Lower lobe of right lung (tissue), 2 donors: ENCODE results near the gene CHAF1A. TPM values are rescaled to one million over a fixed set of nuclear protein-coding genes. Genes with fewer than 3 reads are reported as not detected.

Experiments
- ATAC-seq, 2 donors: fragments of 200-7000 bp; cut with Tn5 transposase; one replicate each; pipeline ENCODE4 v1.9.1; 2020 to 2022; ENCODE audit warnings: mild to moderate bottlenecking in 2 of 2, moderate library complexity in 2 of 2
- DNase-seq: peaks from one replicate; pipeline ENCODE4 v3.0.0-alpha.2; 2020
- H3K27ac ChIP-seq: fragments of 200-600 bp; one replicate; pipeline ENCODE4 v1.8.0; 2022
- H3K27me3 ChIP-seq: fragments of 200-600 bp; one replicate; pipeline ENCODE4 v1.8.0; 2022; ENCODE audit warnings: low read depth
- H3K36me3 ChIP-seq: fragments of 200-600 bp; one replicate; pipeline ENCODE4 v1.8.0; 2022; ENCODE audit warnings: mild to moderate bottlenecking
- H3K4me1 ChIP-seq: fragments of 200-600 bp; one replicate; pipeline ENCODE4 v1.8.0; 2022
- H3K4me3 ChIP-seq: fragments of 200-600 bp; one replicate; pipeline ENCODE4 v1.8.0; 2022; ENCODE audit warnings: mild to moderate bottlenecking
- H3K9me3 ChIP-seq: fragments of 200-600 bp; one replicate; pipeline ENCODE4 v1.8.0; 2022
- intact Hi-C: fragments of 100-400 bp; cut with DNase I; formaldehyde crosslinking; loops from one replicate; pipeline ENCODE4 v1.11.0; 2022
- long read RNA-seq: library from polyadenylated mRNA; unstranded; transcript quantifications from one replicate; pipeline ENCODE4 v2.0.0, GENCODE V29; 2021
- total RNA-seq: library from RNA; stranded (reverse); fragmentation: NEBNext Ultra II Directional; extraction: Animal tissue kit (Norgen Biotek cat#: 25700); gene quantifications from one replicate; pipeline ENCODE4 v1.2.1, GENCODE V29; 2021
- TF ChIP-seq, protein P1 (sequence below): fragments of 200-600 bp; IDR thresholded peaks from one replicate; pipeline ENCODE4 v1.8.0; 2022; ENCODE audit warnings: antibody characterized with exemption, mild to moderate bottlenecking
- donor health status: DM: no; HTN: yes; CAD: no; lungs with severe emphysema.

The CHAF1A gene, protein sequence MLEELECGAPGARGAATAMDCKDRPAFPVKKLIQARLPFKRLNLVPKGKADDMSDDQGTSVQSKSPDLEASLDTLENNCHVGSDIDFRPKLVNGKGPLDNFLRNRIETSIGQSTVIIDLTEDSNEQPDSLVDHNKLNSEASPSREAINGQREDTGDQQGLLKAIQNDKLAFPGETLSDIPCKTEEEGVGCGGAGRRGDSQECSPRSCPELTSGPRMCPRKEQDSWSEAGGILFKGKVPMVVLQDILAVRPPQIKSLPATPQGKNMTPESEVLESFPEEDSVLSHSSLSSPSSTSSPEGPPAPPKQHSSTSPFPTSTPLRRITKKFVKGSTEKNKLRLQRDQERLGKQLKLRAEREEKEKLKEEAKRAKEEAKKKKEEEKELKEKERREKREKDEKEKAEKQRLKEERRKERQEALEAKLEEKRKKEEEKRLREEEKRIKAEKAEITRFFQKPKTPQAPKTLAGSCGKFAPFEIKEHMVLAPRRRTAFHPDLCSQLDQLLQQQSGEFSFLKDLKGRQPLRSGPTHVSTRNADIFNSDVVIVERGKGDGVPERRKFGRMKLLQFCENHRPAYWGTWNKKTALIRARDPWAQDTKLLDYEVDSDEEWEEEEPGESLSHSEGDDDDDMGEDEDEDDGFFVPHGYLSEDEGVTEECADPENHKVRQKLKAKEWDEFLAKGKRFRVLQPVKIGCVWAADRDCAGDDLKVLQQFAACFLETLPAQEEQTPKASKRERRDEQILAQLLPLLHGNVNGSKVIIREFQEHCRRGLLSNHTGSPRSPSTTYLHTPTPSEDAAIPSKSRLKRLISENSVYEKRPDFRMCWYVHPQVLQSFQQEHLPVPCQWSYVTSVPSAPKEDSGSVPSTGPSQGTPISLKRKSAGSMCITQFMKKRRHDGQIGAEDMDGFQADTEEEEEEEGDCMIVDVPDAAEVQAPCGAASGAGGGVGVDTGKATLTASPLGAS
- 7.2 TPM for total RNA-seq
- long read RNA-seq, transcript CHAF1A-201 (15 exons, 3,339 nt) = major isoform, 8 of 17 reads
- long read RNA-seq, partial matches to known transcripts = 5 of 17 reads
- long read RNA-seq, other reads (novel, unspliced or antisense) = 4 of 17 reads

DNA sequence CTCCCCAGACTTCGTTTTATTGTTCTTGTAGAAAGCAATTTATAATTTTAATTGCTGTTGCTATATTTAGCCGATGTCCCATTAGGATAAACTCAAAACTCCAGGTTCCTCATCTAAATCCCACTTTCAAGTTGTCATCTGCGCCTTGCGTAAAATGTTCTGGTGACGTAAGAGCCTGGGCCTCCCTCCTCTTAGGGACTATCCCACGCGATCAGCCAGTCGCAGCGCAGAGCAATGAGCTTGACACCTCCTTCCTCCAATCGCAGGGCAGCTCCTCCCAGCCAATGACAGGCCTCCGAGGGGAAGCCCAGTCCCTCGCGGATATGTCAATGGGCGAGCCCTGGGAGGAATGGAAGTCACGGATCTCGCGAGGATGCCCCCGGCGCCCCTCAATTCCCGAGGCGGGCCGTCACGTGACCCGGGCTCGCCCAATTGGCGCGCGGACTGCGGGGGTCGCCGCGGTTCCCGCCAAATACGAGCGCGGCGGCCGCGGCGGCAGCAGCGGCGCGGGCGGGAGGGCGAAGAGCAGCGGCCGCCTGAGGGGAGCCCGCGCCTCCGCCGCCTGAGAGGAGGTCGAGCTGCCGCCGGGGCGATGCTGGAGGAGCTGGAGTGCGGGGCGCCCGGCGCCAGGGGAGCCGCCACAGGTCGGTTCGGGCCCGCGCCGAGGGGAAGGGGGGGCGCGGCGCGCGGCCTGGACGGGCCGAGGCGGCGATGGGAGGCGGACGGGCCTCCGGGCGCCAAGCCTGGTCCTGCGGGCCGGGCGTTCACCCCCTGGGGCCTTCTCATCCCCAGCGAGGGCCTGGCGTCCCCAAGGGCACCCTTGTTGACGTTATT lies at the start of gene CHAF1A:
CHAF1A (plus strand) TSS at position 470 of the 834 bp plus-strand sequence; CDS start at position 593, 123 bp downstream.
- peak within 1 kb of the TSS; percentile 80 for H3K27ac ChIP-seq
- no peaks in the 10 kb centered on the region for H3K9me3 ChIP-seq
- TF ChIP-seq, protein P1, sequence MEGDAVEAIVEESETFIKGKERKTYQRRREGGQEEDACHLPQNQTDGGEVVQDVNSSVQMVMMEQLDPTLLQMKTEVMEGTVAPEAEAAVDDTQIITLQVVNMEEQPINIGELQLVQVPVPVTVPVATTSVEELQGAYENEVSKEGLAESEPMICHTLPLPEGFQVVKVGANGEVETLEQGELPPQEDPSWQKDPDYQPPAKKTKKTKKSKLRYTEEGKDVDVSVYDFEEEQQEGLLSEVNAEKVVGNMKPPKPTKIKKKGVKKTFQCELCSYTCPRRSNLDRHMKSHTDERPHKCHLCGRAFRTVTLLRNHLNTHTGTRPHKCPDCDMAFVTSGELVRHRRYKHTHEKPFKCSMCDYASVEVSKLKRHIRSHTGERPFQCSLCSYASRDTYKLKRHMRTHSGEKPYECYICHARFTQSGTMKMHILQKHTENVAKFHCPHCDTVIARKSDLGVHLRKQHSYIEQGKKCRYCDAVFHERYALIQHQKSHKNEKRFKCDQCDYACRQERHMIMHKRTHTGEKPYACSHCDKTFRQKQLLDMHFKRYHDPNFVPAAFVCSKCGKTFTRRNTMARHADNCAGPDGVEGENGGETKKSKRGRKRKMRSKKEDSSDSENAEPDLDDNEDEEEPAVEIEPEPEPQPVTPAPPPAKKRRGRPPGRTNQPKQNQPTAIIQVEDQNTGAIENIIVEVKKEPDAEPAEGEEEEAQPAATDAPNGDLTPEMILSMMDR = no peak
- peaks cover 40% of the 10 kb centered on the region for H3K4me1 ChIP-seq
- peak within 1 kb of the TSS; percentile 76 for H3K4me3 ChIP-seq
- ATAC-seq = peak; percentile 96
- H3K27me3 ChIP-seq = no peaks in the 10 kb centered on the region
- intact Hi-C loops = no loop called here
- peak; percentile 100 for DNase-seq
- H3K36me3 ChIP-seq = peaks cover 8% of the 10 kb centered on the region

DNA sequence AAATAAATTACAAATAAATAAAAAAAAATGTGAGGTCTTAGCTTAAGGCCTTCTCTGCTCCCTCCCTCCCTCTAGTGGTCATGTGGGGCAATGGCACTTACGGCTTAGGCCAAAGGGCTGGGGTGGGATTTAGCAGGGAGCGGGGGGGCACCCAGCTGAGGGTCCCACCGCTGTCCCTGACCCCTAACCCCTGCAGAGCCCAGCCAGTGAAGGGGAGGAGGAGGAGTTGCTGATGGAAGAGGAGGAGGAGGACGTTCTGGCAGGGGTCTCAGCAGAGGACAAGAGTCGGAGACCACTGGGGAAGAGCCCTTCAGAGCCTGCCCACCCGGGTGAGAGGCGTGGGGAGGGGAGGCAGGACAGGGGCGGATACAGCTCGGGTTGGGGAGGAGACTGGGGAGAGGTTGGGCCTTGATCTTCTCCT lies 49.7 kb upstream of the CHAF1A start:
- H3K4me1 ChIP-seq = no peaks in the 10 kb centered on the region
- no peaks in the 10 kb centered on the region for H3K9me3 ChIP-seq
- H3K36me3 ChIP-seq = peaks cover 25% of the 10 kb centered on the region
- H3K27me3 ChIP-seq = no peaks in the 10 kb centered on the region
- intact Hi-C loops = no loop called here
- H3K27ac ChIP-seq = no peak overlapping the region
- no peak overlapping the region for H3K4me3 ChIP-seq
- DNase-seq (peak; percentile 53), ATAC-seq (peak; percentile 75 to 79)
- TF ChIP-seq, protein P1 = peak; percentile 87

GRCh38 chr19:4354282-4354681 lies 48.2 kb upstream of the CHAF1A start:
- DNase-seq = no peak
- intact Hi-C loops = no loop called here

DNA sequence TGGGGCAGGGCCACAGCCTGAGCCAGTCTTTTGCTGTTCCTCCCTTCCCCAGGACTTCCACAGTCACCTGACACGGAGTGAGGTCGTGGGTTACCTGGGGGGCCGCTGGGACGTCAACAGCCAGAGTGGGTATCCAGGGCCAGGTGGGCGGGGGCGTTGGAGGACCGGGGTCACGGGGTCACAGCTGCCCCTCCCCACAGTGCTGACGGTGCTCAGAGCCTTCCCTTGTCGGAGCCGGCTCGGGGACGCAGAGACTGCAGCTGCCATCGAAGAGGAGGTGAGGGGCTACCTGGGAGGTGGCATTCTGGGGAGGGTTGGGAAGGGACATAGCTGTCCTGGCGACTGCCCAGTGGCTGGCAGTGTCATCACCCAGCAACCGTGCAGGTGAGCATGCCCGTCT lies 47.5 kb upstream of the CHAF1A start:
- DNase-seq (no peak), ATAC-seq (no peak)
- intact Hi-C loops = no loop called here
- Histone ChIP-seq H3K36me3 (peaks cover 42% of the 10 kb centered on the region), H3K4me3 (no peak overlapping the region), H3K27ac (no peak overlapping the region), H3K9me3 (no peaks in the 10 kb centered on the region), H3K4me1 (no peaks in the 10 kb centered on the region), H3K27me3 (no peaks in the 10 kb centered on the region)
- TF ChIP-seq, protein P1 = no peak

More at GRCh38 chr19:4354282-4354681, 48.2 kb upstream of the CHAF1A start:
- ATAC-seq = no peak
- no peak overlapping the region for H3K4me3 ChIP-seq
- no peaks in the 10 kb centered on the region for H3K4me1 ChIP-seq
- H3K9me3 ChIP-seq = no peaks in the 10 kb centered on the region
- H3K27me3 ChIP-seq = no peaks in the 10 kb centered on the region
- TF ChIP-seq, protein P1 = no peak
- H3K36me3 ChIP-seq = peaks cover 36% of the 10 kb centered on the region
- H3K27ac ChIP-seq = no peak overlapping the region
